ENCODE data around the gene CCDC149.
A peak's percentile ranks its signal among the peaks of the same experiment; 100 is the strongest.
"Not testable (repeated sequence)": the region's sequence is repeated elsewhere in the genome, so short reads cannot be mapped to it uniquely, and the experiment has no call there.

CCDC149 gene

DNA sequence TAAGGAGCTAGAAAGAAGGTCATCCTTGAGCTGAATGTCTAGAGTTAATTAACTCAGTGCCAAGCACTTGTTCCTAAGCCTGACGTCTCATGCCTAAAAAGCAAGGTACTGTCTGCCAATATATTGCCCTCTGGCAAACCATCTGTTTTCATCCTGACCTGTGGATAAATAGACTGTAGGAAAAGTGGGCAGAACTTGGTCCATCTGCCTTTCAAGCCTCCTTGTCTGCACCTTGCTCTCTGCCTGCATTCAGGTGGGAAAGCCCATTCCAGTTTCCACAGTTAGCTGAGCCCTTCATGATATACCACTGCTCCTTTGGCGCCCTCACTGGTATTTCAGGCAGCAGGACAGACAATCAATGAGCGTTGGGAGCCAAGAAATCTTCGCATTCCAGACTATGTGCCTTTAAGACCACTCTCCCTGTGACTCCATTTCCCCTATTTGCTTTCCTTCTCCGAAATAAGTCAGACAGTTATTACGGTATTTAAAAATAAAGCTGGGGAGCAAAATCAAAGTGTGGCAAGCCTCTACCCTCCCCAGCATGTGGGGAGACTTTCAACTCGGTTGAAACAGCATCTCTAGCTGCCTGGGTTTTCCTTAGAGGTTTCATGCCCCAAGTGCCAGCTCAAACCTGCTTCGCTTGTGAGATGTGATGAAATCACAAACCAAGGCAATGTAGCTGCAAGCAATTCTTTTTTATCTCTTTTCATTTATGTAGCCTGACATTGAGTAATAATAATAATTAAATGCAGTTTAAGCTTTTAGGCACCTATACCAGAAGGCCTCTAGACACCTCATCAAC is 2.5 kb upstream of the CCDC149 start:
- DNase-seq: no peak

DNA sequence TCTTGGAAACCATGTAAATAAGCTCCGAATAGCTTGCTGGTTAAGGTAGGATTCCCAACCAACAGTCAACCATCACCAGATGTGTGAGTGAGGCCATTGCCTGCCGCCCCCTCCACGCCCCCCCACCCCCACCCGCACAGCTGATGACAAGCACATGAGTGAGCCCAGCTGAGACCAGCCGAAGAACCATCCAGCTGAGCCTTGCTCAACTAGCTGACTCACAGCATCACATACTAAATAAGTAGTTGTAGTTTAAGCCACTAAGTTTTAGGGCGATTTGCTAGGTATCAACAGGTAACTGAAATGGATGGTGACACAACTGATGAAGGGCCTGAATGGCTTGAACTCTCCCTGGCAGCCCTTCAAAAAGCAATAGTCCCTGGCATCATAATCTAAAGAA is 1.6 kb upstream of the CCDC149 start:
- no peak for DNase-seq

DNA sequence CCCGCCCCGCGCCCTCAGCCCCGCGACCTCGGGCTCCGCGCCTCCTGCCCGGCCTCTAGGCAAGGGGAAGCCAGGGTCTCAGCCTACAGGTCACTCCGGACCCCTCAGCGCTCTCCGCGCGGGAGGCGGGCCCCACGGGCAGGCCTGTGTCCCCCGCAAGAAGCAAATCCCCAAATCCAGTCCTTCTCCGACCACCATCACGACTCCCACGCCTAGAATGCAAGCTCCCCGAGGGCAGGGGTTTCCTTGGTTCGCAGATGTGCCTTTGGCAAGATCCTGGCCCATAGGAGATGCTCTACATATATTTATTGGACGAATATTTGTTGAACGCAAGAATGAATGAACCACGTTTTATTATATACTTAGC is 260 bp upstream of the CCDC149 start:
- no peak for DNase-seq

DNA sequence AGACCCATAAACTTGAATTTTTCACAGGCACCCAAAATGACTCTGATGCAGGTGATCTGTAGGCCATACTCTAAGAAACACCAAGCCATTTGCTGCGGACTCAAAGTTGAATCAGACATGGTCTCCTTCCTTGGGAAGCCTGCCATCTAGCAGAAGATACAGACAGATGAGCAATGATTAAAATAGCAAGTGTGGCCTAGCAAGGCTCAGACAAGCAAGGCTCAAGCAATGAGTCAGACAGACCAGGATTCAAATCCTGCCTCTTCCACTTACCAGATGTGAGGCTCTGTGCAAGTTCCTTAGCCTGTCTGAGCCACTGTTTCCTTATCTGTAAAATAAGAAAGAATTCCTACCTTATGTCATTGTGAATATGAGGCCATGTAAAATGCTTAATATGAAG is 2.3 kb downstream of the CCDC149 start:
- no peak for DNase-seq

DNA sequence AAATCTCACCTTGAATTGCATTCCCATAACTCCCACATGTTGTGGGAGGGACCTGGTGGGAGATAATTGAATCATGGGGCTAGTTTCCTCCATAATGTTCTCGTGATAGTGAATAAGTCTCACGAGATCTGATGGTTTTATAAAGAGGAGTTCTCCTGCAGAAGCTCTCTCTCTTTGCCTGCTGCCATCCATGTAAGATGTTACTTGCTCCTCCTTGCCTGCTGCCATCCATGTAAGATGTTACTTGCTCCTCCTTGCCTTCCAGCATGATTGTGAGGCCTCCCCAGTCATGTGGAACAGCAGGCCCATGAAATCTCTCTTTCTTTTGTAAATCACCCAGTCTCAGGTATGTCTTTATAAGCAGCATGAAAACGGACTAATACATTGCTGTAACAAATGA is 3.2 kb downstream of the CCDC149 start:
- not testable (repeated sequence) for DNase-seq

DNA sequence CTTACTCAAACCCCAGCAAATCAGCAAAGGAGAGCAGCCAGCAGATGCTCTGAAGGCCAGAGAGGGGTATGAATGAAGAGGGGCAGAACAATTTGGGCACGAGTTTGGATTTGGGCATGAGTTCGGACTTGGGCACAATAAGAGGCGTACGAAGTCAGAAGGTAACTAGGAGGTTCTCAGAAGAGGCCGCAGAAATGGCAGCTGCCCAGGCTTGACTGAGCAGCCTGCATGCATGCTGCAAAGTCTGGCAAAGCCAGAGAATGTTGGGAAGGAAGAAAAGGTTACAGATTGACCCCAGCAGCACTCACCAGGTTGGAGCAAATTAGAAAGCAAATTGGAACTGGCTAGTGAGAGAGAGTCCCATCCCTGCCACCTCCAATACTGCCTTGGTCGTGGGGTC is 15.2 kb downstream of the CCDC149 start:
- no peak for DNase-seq

DNA sequence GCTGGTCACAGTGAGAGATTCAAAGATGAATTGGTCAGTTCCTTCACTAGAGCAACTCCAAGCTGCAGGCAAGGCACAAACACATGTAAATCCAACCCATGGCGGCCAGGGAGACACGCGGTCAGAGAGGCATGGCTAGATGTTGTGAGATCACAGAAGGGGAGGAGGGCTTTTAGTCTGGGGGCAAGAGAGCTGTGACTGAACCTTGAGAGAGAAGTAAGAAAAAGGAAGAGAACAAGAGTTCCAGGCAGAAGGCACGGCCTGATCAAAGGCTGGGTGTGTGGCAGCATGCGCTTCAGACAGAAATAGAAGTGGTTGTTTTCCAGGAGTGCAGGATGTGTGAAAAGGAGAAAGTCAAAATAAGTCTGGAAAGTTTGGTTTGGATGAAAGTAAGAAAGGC is 15.9 kb downstream of the CCDC149 start:
- DNase-seq: no peak

DNA sequence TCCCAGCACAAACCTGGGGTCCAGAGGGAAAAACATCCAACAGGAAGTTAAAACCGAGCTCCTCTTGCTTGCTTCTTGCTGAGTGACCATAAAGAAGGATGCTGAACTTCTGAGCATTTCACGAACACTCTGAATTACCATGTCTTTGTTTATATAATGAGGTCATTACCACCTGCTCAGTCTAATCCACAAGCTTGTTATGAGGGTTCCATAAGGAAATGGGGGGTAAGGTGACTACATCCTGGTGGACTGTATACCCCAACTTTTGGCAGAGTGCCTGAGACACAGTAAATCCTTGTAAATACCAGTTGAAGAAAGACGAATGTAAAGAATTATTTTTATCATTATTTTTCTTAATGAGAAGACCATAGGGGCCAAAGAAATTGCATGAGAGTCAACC is 16.8 kb downstream of the CCDC149 start:
- no peak for DNase-seq

DNA sequence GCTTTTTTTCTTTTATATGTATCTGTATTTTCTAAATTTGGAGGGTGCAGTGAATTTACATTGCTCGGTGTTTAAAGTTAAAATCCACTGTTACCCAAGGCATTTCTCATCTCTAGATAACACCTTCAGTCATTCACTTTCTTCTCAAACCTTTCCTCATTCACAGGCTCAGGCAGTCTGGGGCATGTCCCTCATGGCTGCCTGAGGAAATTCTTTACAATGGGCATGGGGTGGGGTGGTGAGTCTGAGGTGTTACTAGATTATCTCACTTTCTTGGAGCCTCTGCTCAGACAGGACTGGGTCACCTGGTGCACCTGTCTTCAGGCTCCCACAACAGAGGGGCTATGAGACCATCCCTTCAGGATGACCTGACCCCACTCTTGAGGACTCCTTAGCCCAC is 17.4 kb downstream of the CCDC149 start:
- no peak for DNase-seq

DNA sequence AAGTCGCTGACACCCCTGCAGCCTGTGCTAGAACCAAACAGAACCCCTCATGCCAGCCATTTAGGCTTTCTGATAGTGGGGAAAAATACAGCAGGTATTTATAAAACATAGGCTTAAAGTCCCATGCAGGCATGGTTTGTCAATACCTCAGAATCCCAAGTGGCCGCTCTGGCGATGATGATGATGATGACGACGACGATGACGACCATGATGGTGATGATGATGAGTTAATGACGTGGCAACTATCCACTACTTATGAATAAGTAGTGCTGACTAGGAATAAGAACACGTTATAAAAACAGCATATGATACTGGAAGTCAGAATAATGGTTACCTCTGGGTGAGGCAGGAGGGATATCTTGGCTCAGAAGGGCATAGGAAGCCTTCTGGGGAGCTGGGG is 18.0 kb downstream of the CCDC149 start:
- no peak for DNase-seq

DNA sequence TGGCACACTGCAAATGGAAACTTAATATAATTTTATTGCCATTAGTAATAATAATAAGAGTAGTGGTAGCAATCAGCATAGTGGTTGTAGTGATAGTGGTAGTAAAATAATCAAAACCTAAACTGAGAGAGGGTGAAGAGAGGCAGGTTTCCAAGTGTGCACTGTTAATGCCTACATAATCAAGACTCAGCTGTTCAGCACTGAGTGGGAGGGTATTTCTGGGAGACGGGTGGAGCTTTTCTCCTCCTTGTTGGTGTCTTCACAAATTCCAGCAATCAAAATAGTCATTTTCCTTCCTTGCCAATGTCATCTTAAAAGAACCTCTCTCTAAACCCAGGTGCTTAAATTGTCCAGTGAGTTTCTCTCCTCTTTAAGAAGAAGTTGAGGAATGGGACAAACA is 18.6 kb downstream of the CCDC149 start:
- DNase-seq: no peak

DNA sequence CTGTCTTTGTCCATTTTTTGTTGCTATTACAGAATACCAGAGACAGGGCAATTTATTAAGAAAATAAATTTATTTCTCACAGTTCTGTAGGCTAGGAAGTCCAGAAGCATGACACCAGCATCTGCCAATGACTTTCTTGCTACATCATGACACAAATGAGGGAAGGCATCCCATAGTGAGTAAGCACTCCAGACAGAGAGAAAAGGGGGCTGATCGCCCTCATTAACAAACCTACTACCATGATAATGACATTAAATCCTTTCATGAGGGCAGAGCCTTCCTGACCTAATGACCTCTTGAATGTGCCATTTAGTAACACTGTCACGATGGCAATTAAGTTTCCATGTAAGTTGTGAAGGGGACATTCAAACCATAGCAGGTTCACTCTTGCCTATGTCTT is 20.1 kb downstream of the CCDC149 start:
- no peak for DNase-seq

DNA sequence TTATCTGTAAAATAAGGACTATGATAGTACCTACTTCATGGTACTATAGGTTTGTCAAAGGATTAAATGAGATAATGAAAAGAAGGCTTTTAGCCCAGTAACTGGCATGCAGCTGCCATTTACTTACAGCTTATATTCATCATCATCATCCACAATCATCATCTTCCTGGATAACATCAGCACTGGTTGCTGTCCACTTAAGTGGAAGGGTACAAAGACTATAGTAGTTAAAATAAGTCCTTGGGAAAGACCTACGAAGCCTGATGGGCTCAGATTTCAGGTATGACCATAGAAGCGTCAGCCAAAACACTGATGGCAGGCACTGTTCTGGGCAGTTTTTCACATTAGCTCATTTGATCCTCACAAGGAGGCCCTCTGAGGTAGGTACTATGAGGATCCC is 20.6 kb downstream of the CCDC149 start:
- no peak for DNase-seq

DNA sequence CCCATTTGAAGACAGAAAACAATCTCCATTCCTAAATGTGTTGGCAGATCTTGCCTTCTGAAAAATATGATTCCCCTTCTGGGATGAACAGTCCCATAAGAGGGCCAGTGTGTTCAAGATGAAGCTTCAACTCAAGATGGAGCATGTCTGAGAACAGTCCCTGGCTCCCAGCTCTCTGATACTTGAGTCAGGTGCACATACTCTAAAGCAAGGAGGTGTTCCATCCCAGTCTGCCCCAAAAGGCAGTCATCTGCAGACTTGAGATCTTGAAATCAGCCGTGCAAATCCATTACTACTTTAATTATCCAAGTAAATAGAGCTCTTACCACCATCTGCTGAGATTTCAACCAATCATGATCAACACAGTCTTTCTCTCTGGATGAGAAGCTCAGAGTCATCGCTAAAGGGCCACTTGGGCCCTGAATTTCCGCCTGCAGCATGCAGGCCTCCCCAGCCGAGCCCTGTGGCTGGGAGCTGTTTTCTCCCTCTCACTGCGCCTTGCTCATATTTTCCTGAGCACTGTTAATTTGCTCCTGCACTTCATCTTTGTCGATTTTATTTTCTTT is 22.2 kb downstream of the CCDC149 start:
- DNase-seq: no peak

DNA sequence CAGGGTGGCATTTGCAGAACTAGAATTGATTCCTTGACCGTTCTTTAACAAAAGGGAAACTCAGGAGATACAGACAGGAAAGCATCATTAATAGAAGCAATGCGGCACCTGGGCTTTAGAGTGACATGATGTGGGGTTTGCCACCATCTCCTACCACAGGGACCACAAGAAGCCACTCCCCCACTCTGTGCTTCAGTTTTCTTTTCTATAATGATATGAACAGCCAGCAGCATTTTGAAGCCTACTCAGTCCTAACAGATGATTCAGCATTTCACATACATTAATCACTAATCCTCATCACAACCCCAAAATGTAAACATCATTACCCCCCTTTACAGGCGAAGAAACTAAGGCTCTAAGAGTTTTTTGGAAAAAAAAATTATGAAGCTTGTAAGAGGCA is 22.9 kb downstream of the CCDC149 start:
- DNase-seq: no peak

DNA sequence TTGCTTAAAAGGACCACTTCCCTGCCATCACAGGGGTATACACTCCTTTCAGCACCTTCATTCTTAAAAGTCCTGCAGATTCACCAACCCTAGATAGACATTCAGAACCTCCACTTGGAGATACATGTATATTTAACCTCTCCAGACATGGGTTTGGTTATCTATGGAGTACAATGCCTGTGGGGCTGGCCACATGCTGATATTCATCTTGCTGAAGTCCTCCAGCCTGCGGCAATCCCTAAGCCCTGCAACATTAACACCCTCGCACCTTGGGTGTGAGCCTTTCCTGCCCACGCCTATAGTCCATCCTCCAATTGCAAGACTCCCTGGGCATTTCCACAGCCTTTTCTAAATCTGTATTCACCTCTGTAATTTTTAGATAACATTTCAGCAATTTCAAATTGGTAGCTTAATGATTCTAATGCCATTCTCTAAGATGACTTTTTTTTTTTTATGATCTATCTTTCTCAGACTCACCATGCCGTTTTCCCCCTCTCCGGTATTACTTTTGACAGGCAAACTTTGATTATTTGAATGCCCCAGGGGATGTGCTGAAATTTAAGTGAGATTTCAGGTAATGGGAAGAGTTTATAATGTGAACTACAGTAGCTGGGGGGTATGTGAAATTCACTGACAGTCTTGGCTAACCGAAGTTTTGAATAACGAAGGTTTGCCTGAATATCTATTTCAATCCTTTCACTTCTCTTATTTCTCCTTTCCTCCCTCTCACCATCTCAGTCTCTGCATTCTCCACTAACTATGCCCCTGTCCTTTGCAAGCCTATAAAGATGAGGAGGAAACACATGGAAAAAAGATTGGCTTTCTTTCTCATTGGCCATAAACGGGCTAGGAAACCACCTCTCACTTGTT is 24.1 kb downstream of the CCDC149 start:
- DNase-seq: no peak

DNA sequence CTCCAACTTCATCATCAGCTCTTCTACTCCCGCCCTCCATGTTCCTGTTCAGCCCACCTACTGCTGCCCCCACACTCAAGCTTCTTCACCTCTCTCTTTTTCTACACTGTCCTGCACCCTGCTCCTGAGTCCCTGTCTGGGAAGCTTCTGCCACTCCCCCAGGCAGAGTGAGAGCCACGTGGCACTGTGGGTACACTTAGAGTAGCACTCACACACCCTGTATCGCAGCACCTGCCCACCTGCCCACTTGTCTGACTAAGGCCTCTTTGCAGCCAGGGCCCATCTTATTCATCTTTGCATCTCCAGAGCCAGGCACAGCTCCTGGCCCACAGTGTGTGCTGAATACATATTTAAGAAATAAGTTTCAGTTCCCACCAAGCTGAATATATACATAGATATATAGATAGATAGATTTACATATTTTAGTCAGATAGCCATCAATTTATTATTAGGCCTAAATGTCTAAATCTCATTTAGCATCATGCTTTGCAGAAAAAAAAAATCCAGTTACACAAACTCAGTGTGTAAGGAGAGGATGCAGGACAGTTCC is 24.9 kb downstream of the CCDC149 start:
- DNase-seq: no peak

DNA sequence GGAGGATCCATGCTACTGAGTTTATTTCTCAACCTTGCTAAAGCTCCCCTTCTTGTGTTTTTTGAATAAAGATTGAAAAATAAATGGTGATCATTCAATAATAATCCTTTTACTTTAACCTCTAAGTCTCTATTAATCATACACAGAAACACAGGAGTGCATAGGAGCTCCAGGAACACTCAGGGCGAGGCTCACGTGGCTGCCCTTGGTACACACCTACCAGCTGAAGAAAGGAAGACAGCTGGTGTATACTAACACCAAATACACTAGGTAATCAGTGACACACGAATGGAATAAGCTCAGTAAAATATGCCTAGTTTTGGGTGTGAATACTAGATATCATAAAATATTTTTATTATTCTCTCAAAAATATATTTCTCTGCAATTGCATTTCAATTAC is 26.2 kb downstream of the CCDC149 start:
- DNase-seq: no peak

DNA sequence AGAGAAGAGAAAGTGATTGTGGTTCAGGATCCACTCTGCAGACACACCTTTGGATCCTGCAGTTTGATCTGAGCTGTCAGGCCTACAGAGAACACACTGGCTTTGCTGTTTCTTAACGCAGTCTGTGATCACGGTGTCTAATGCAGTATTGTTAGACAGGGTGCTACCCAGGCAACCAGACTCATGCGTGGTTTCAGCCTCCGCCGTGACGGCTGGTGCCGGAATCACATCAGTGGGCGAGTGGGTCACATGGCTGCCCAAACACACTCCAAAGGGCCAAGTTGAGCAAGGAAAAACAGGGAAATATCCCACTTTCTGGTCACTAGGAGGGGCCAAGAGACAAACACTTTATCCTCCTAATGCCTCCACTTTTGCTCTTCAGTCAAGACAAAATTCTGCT is 27.5 kb downstream of the CCDC149 start:
- no peak for DNase-seq

DNA sequence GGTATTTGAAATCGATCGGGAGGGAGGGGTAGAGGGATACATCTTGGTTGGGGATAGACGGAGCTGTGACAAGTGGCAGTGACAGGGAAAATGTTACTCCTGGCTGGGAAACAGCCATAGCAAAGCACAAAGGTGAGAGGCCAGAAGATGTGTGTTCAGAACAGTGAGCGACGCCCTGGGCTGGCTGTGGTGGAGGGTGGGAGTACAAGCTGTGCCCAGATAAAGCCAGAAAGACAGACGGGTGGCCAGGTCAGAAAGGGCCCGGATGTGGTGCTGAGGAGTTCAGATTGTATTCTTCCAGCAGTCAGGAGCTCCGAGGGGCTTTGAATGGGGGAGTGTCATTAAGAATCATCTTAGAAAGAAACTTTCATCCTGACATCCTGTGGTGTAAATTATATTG is 27.9 kb downstream of the CCDC149 start:
- DNase-seq: no peak

DNA sequence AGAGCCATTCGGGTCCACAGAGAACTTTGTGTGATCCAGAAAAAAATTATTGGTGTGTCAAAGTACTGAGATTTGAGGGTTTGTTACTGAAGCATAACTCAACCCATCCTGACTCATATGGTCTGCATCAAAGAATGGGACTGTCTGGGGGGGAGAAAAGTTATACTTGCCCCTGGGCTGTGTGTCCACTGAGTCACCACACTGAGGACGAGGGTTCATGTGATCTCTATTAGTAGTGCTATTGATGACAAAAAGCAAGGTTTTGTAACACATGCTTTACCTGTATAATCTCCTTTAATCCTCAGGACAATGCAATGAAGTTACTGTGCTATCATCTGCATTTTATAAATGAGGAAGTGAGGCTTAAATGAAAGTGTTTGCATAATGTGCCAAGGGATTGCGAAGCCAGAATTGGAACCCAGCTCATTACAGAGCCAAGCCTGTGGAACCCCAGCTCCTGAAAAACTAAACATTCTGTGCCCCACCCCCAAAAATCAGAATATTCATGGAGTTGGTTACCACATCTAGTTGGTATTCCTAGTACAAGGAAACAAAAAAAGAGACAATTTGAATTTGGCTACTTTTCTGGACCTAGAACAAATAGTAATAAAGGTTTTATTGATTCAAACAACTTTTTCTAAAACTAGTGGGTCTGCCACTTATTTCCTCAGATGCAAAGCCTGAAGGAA is 31.2 kb downstream of the CCDC149 start:
- DNase-seq: no peak

DNA sequence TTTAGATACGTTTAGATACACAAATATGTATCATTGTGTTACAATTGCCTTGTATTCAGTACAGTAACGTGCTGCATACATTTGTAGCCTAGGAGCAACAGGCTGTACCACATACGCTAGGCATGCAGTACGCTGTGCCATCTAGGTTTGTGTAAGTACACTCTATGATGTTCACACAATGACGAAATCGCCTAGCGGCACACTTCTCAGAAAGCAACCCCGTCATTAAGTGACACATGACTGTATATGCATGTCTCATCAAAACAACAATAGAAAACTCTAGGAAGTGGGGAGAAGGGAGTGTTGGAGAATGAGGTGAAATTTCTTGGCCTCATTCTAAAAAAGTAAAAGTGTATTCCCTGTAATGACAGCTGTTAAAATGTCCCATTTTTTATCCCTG is 32.7 kb downstream of the CCDC149 start:
- peak; percentile 2 for DNase-seq

DNA sequence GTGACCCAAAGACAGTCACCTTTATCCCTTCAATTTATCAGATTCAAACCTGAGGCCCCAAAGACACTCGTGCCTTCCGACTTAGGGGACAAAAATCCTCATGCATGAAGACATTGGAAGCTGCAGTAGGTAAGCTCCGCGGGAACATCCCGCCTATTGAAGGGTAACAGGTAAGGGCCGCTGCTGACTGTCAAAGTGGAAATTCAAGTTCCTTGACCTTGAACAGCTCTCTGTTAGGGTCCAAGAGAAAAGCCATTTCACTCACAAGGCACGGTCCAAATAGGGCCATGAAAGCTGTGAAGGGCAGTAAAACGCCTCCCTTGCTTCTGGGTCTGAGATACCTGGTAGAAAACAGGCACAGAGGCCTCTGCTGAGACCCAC is 34.2 kb downstream of the CCDC149 start:
- no peak for DNase-seq

Data from CD4-positive, alpha-beta T cell treated with Interferon gamma for 1 hour (primary cell).